Hematopoietic multipotent progenitor cell (in vitro differentiated cells): Measurements from ENCODE around the gene SEPTIN8. TPM values are rescaled to one million over a fixed set of nuclear protein-coding genes. Genes with fewer than 3 reads are reported as not detected.

ENCODE experiments used
- DNase-seq, 3 donors: peaks; one replicate each; pipeline ENCODE4 v3.0.0-alpha.2; 2011 to 2015; ENCODE audit warnings: low read depth in 2 of 3, low spot score in 2 of 3
- total RNA-seq: library from RNA; depleted of rRNA; stranded (reverse); fragments of >200 nt; gene quantifications from one replicate; pipeline ENCODE4 v1.2.3, GENCODE V29; 2012

The SEPTIN8 gene
- total RNA-seq, 1 donor, result 5.4 TPM

GRCh38 chr5:132766020-132766805 lies 10.8 kb downstream of the SEPTIN8 start:
- DNase-seq, result no peak

- no peak for DNase-seq
Measured at GRCh38 chr5:132765311-132766019, 11.6 kb downstream of the SEPTIN8 start.

- DNase-seq, result no peak
Measured at GRCh38 chr5:132764671-132765238, 12.3 kb downstream of the SEPTIN8 start.

GRCh38 chr5:132764051-132764450 lies 13.0 kb downstream of the SEPTIN8 start:
- no peak for DNase-seq

- no peak for DNase-seq
Measured at GRCh38 chr5:132763181-132764036, 13.6 kb downstream of the SEPTIN8 start.

GRCh38 chr5:132762246-132763000 lies 14.6 kb downstream of the SEPTIN8 start:
- no peak for DNase-seq

- no peak for DNase-seq
Measured at GRCh38 chr5:132761321-132762240, 15.5 kb downstream of the SEPTIN8 start.

GRCh38 chr5:132760601-132761317 lies 16.3 kb downstream of the SEPTIN8 start:
- DNase-seq, result no peak

- no peak for DNase-seq
Measured at GRCh38 chr5:132760049-132760420, 17.0 kb downstream of the SEPTIN8 start.

- no peak for DNase-seq
Measured at GRCh38 chr5:132759114-132760048, 17.7 kb downstream of the SEPTIN8 start.

GRCh38 chr5:132758451-132758850 lies 18.6 kb downstream of the SEPTIN8 start:
- no peak for DNase-seq

- DNase-seq, result no peak
Measured at GRCh38 chr5:132756542-132756941, 20.5 kb downstream of the SEPTIN8 start.

GRCh38 chr5:132754947-132755346 lies 22.1 kb downstream of the SEPTIN8 start:
- DNase-seq, result peak in 1 of 3 donors; percentile 52

GRCh38 chr5:132754111-132754510 lies 22.9 kb downstream of the SEPTIN8 start:
- DNase-seq, result no peak

GRCh38 chr5:132753135-132753987 lies 23.7 kb downstream of the SEPTIN8 start:
- DNase-seq, result no peak

GRCh38 chr5:132752581-132753125 lies 24.4 kb downstream of the SEPTIN8 start:
- DNase-seq, result no peak
